B cell (primary cell): ENCODE results near the gene GPHN. TPM values are rescaled to one million over a fixed set of nuclear protein-coding genes. Genes with fewer than 3 reads are reported as not detected.
"Not testable (repeated sequence)": the region's sequence is repeated elsewhere in the genome, so short reads cannot be mapped to it uniquely, and the experiment has no call there.

Experiments
- ATAC-seq: fragments of 200-7000 bp; cut with Tn5 transposase; one replicate; pipeline ENCODE4 v1.10.0; 2021; ENCODE audit warnings: low read depth, mild to moderate bottlenecking, moderate number of reproducible peaks, moderate library complexity
- CTCF ChIA-PET: fragments of 350-600 bp; sonication (Branson Sonifier 250); formaldehyde crosslinking; loops from one replicate; lab custom pipeline; 2021; ENCODE audit warnings: antibody characterized with exemption, inconsistent platforms; lab: Charles Lee
- POLR2A ChIA-PET: fragments of 350-600 bp; sonication (Branson Sonifier 250); formaldehyde crosslinking; loops from one replicate; lab custom pipeline; 2021; ENCODE audit warnings: antibody characterized with exemption; lab: Charles Lee
- DNase-seq: peaks from one replicate; pipeline ENCODE4 v3.0.0; 2013
- H2AFZ ChIP-seq: 2 replicates; pipeline ENCODE4 v1.6.1; 2012; ENCODE audit warnings: mild to moderate bottlenecking, low read depth, low read length; ENCODE audit not compliant: insufficient read depth, poor library complexity, severe bottlenecking
- H3K27ac ChIP-seq, 2 donors: 1 replicate in 1 of 2; 2 replicates in 1 of 2; pipeline ENCODE4 v1.5.1; 2012 to 2013; ENCODE audit warnings: low read length in 2 of 2, mild to moderate bottlenecking in 2 of 2, moderate library complexity in 1 of 2
- H3K27me3 ChIP-seq, 4 experiments: fragments of 200-600 bp in 1 of 4; sonication (generic) in 1 of 4; replicated peaks in 1 of 4; 1 replicate in 2 of 4; 2 replicates in 2 of 4; pipeline versions ENCODE4 v1.6.1 to v1.7.0; 2013 to 2016; ENCODE audit warnings: low read length in 3 of 4, mild to moderate bottlenecking in 2 of 4, mixed read lengths in 1 of 4, moderate library complexity in 1 of 4; ENCODE audit not compliant: insufficient read depth in 4 of 4, control insufficient read depth in 3 of 4; ENCODE audit errors: control extremely low read depth in 1 of 4
- H3K36me3 ChIP-seq, 2 experiments: replicated peaks in 1 of 2; 1 replicate in 1 of 2; 2 replicates in 1 of 2; pipeline versions ENCODE4 v1.6.1 to v1.7.1; 2013; ENCODE audit warnings: low read length in 1 of 2; ENCODE audit not compliant: insufficient read depth in 2 of 2, control insufficient read depth in 1 of 2; ENCODE audit errors: control extremely low read depth in 1 of 2, extremely low read depth in 1 of 2
- H3K4me1 ChIP-seq, 2 donors: fragments of 200-600 bp in 1 of 2; sonication (generic) in 1 of 2; 1 replicate in 1 of 2; 2 replicates in 1 of 2; pipeline versions ENCODE4 v1.5.1 to v1.6.1; 2013 to 2017; ENCODE audit warnings: low read length in 2 of 2; ENCODE audit not compliant: control insufficient read depth in 2 of 2, insufficient read depth in 2 of 2
- H3K4me2 ChIP-seq: replicated peaks from 2 replicates; pipeline ENCODE3; 2012; ENCODE audit warnings: mild to moderate bottlenecking, low read depth, low read length; ENCODE audit not compliant: poor library complexity, severe bottlenecking
- H3K4me3 ChIP-seq, 5 experiments: fragments of 200-600 bp in 1 of 5; sonication (generic) in 1 of 5; 1 replicate in 3 of 5; 2 replicates in 2 of 5; pipeline versions ENCODE4 v1.5.1 to v1.7.0; 2011 to 2016; ENCODE audit warnings: low read length in 4 of 5, mild to moderate bottlenecking in 4 of 5, low read depth in 2 of 5, control low read depth in 1 of 5, moderate library complexity in 1 of 5; ENCODE audit not compliant: insufficient read depth in 1 of 5; ENCODE audit errors: control extremely low read depth in 1 of 5, extremely low read depth in 1 of 5
- H3K79me2 ChIP-seq: fragments of 200-600 bp; sonication (generic); one replicate; pipeline ENCODE4 v1.6.0; 2016; ENCODE audit warnings: low read length; ENCODE audit not compliant: control insufficient read depth, insufficient read depth
- H3K9ac ChIP-seq: fragments of 200-600 bp; sonication (generic); 2 replicates; pipeline ENCODE4 v1.6.1; 2017; ENCODE audit warnings: mild to moderate bottlenecking, low read length, moderate library complexity
- H3K9me3 ChIP-seq, 3 donors: one replicate each; pipeline versions ENCODE4 v1.6.1 to v1.7.1; 2013; ENCODE audit warnings: low read length in 2 of 3; ENCODE audit not compliant: control insufficient read depth in 2 of 3, insufficient read depth in 1 of 3; ENCODE audit errors: control extremely low read depth in 1 of 3
- H4K20me1 ChIP-seq: 2 replicates; pipeline ENCODE4 v1.6.0; 2012; ENCODE audit warnings: mild to moderate bottlenecking, low read length; ENCODE audit not compliant: insufficient read depth, control insufficient read depth, poor library complexity, severe bottlenecking
- H3K27ac Mint-ChIP-seq: one replicate; pipeline ENCODE4 v1.8.0; 2021; ENCODE audit warnings: mixed read lengths
- H3K27me3 Mint-ChIP-seq: one replicate; pipeline ENCODE4 v1.8.0; 2021; ENCODE audit warnings: mixed read lengths
- H3K4me1 Mint-ChIP-seq: one replicate; pipeline ENCODE4 v1.8.0; 2021; ENCODE audit warnings: mixed read lengths
- H3K4me3 Mint-ChIP-seq: one replicate; pipeline ENCODE4 v1.8.0; 2021; ENCODE audit warnings: mixed read lengths
- H3K9me3 Mint-ChIP-seq: one replicate; pipeline ENCODE4 v1.8.0; 2022; ENCODE audit warnings: mixed read lengths; ENCODE audit not compliant: insufficient read depth
- CTCF ChIP-seq: fragments of 200-600 bp; IDR thresholded peaks from one replicate; pipeline ENCODE4 v1.8.0; 2022; ENCODE audit warnings: antibody characterized with exemption, mild to moderate bottlenecking
- EZH2 ChIP-seq: IDR thresholded peaks from 2 replicates; pipeline ENCODE4 v1.6.1; 2012; ENCODE audit warnings: borderline replicate concordance, low read depth, mild to moderate bottlenecking, moderate library complexity, low read length; ENCODE audit not compliant: insufficient read depth, poor library complexity, severe bottlenecking
- WGBS: methylation state at CpG from one replicate; pipeline ENCODE4 v1.1.5; 2013; ENCODE audit warnings: missing lambda C conversion rate; ENCODE audit not compliant: insufficient coverage; 5-methylcytosine and 5-hydroxymethylcytosine counted together
- intact Hi-C: fragments of 100-400 bp; cut with micrococcal nuclease; formaldehyde crosslinking; loops from one replicate; pipeline ENCODE4 v1.10.0; 2022
- polyA plus RNA-seq: library from polyadenylated mRNA; depleted of rRNA; stranded (reverse); fragments of >200 nt; gene quantifications from 2 replicates; pipeline ENCODE4 v1.2.3, GENCODE V29; 2012
- total RNA-seq, 2 donors: library from RNA; stranded (reverse); fragments of 120-200 nt in 1 of 2; gene quantifications; 1 replicate in 1 of 2; 2 replicates in 1 of 2; pipeline versions ENCODE4 v1.2.3 to v1.2.4, GENCODE V29; 2013 to 2022

Gene GPHN
- total and polyA plus RNA-seq, 2 donors (not counting 1 experiment from before 2014, with no cell fraction given) = 3.4 to 18.0 TPM

- ChIA-PET CTCF (no interaction called here), POLR2A (no interaction called here)
- no peaks in the 10 kb centered on the region for H3K27me3 Mint-ChIP-seq
- no peaks in the 10 kb centered on the region for H3K9me3 Mint-ChIP-seq
- WGBS = no CpG with 5 or more reads among the region's 2 CpGs
- no peak for ATAC-seq
- Histone ChIP-seq H2AFZ (no peak overlapping the region), H3K79me2 (peaks cover 9% of the 10 kb centered on the region), H3K4me3 (no peak overlapping the region), H3K27ac (no peak overlapping the region), H3K27me3 (no peaks in the 10 kb centered on the region), H3K4me1 (no peaks in the 10 kb centered on the region), H3K9me3 (peaks cover 0 to 8% (median 0%) of the 10 kb centered on the region in 3 donors), H3K9ac (no peak overlapping the region), H4K20me1 (no peaks in the 10 kb centered on the region), H3K36me3 (no peaks in the 10 kb centered on the region), H3K4me2 (no peak overlapping the region)
- peaks cover 4% of the 10 kb centered on the region for H3K4me1 Mint-ChIP-seq
- no peak for DNase-seq
- no peak overlapping the region for H3K4me3 Mint-ChIP-seq
- H3K27ac Mint-ChIP-seq = no peak overlapping the region
- intact Hi-C loops = no loop called here
- TF ChIP-seq CTCF = no peak
- no peak for TF ChIP-seq EZH2
Observed at GRCh38 chr14:66543996-66544395, 36.0 kb downstream of the GPHN start.

- H3K27me3 Mint-ChIP-seq, H3K9me3 Mint-ChIP-seq, H3K9ac ChIP-seq, H2AFZ ChIP-seq, H3K27ac ChIP-seq, H3K27ac Mint-ChIP-seq, H3K4me1 ChIP-seq, H3K4me2 ChIP-seq, CTCF ChIA-PET, intact Hi-C loops, H3K4me3 ChIP-seq, H3K4me1 Mint-ChIP-seq, DNase-seq, H3K36me3 ChIP-seq, H3K79me2 ChIP-seq, H4K20me1 ChIP-seq, H3K4me3 Mint-ChIP-seq, ATAC-seq, H3K27me3 ChIP-seq, POLR2A ChIA-PET, H3K9me3 ChIP-seq: not testable (repeated sequence)
- no CpG with 5 or more reads among the region's 32 CpGs for WGBS
Observed at GRCh38 chr14:66545191-66545590, 37.2 kb downstream of the GPHN start.

- H3K9me3 Mint-ChIP-seq, H3K36me3 ChIP-seq, ATAC-seq, H3K9me3 ChIP-seq, POLR2A ChIA-PET, H3K4me2 ChIP-seq, H3K4me3 ChIP-seq, H3K27me3 Mint-ChIP-seq, H3K4me1 Mint-ChIP-seq, DNase-seq, H3K4me1 ChIP-seq, H3K9ac ChIP-seq, CTCF ChIA-PET, intact Hi-C loops, H3K79me2 ChIP-seq, H2AFZ ChIP-seq, H4K20me1 ChIP-seq, H3K4me3 Mint-ChIP-seq, H3K27me3 ChIP-seq, H3K27ac ChIP-seq, H3K27ac Mint-ChIP-seq: not testable (repeated sequence)
- WGBS = 96% methylated on average over 16 of the region's 32 CpGs
Observed at GRCh38 chr14:66545751-66546150, 37.8 kb downstream of the GPHN start.
